Measurements from ENCODE around the gene GSS. TPM values are rescaled to one million over a fixed set of nuclear protein-coding genes. Genes with fewer than 3 reads are reported as not detected.
"Not testable (repeated sequence)": the region's sequence is repeated elsewhere in the genome, so short reads cannot be mapped to it uniquely, and the experiment has no call there.

Gene GSS
- total RNA-seq, 2 experiments from 2014 or later = 58.7 to 59.5 TPM

DNA sequence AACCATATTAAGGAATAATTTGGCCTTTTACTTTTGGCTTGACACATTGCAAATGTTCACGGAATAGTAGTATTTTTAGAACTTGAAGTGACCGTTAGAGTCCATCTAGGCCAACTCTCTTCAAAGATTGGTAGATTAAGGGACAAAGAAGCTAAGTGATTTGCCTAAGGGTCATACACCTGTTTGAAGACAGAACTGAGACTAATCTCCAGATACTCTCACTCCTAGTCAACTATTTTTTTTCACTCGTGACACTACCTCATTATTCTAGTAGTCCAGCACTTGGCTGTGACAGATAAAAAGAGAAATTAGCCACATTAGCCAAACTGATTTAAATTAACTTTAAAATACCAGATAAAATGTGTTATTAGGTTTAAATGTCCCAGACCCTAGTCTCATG is 68.6 kb downstream of the GSS start:
- no peak overlapping the region for H3K4me3 Mint-ChIP-seq
- no peak for ATAC-seq
- H3K36me3 Mint-ChIP-seq (ENCODE audit: low read depth) = peaks cover 21% of the 10 kb centered on the region

DNA sequence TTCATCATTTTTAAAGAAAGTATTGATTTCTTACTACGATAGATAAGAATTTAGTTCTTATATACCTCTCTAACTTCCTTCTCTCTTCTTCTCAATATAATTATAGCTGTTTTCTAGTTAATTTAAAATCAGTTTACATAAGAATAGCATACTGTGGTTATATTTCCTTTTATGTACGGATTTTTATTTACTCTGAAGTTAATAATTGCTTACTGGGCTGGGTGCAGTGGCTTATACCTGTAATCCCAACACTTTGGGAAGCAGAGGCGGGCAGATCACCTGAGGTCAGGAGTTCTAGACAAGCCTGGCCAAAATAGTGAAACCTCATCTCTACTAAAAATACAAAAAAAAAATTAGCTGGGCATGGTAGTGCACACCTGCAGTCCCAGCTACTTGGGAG is 69.5 kb downstream of the GSS start:
- POLR2A ChIA-PET = no interaction called here
- intact Hi-C loops (cut with DNase I, micrococcal nuclease) = no loop called here
- DNase-seq (no peak), ATAC-seq (no peak)
- Mint-ChIP-seq H3K36me3 (ENCODE audit: low read depth) (peaks cover 21% of the 10 kb centered on the region), H3K4me3 (no peak overlapping the region), H3K4me1 (peaks cover 33% of the 10 kb centered on the region), H3K9me3 (ENCODE audit: low read depth) (no peaks in the 10 kb centered on the region), H3K27ac (no peak overlapping the region), H3K27me3 (no peaks in the 10 kb centered on the region)
- CTCF ChIA-PET = interaction anchor here (0.9 to 1.3 kb wide), 2 partner anchors 12 to 55 kb away, joined by 3 to 4 read pairs; no protein-coding TSS in a partner anchor

More for the DNA sequence above, 68.6 kb downstream of the GSS start:
- no peaks in the 10 kb centered on the region for H3K9me3 Mint-ChIP-seq (ENCODE audit: low read depth)
- ChIA-PET POLR2A (interaction anchor here (0.5 kb wide), 1 partner anchor 97 kb away, joined by 5 read pairs; no protein-coding TSS in a partner anchor), CTCF (interaction anchor here (0.7 to 1.3 kb wide), 4 partner anchors 13 to 258 kb away, joined by 3 to 4 read pairs (median 3); no protein-coding TSS in a partner anchor)
- no peak overlapping the region for H3K27ac Mint-ChIP-seq
- intact Hi-C loops (cut with DNase I, micrococcal nuclease) = no loop called here
- H3K4me1 Mint-ChIP-seq = peaks cover 42% of the 10 kb centered on the region
- no peaks in the 10 kb centered on the region for H3K27me3 Mint-ChIP-seq
- DNase-seq = no peak

DNA sequence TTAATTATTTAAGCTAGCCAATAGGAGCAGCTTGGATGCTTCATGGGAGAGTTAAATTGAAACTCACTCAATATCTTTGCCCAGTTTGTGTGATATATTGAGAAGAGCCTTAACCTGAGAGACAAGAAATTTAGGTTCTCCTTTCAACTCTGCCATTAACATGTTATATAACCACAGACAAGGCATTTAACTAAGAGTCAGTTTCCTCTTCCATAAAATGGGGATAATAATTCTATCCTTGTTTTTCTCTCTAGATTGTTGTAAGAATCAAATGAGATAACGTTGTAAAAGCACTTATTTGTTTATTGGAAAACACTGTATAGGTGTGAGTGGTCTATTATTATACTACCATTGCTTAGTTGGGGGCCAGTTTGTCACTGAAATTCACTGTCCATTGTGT is 71.3 kb downstream of the GSS start:
- Mint-ChIP-seq H3K4me1 (peaks cover 18% of the 10 kb centered on the region), H3K27me3 (no peaks in the 10 kb centered on the region), H3K9me3 (ENCODE audit: low read depth) (no peaks in the 10 kb centered on the region), H3K4me3 (no peak overlapping the region), H3K36me3 (ENCODE audit: low read depth) (peaks cover 19% of the 10 kb centered on the region), H3K27ac (no peak overlapping the region)
- ATAC-seq (no peak), DNase-seq (no peak)
- CTCF ChIA-PET = interaction anchor here (2.3 kb wide), 1 partner anchor 10 kb away, joined by 8 read pairs; no protein-coding TSS in a partner anchor
- POLR2A ChIA-PET = no interaction called here
- intact Hi-C loops (cut with DNase I, micrococcal nuclease) = no loop called here

DNA sequence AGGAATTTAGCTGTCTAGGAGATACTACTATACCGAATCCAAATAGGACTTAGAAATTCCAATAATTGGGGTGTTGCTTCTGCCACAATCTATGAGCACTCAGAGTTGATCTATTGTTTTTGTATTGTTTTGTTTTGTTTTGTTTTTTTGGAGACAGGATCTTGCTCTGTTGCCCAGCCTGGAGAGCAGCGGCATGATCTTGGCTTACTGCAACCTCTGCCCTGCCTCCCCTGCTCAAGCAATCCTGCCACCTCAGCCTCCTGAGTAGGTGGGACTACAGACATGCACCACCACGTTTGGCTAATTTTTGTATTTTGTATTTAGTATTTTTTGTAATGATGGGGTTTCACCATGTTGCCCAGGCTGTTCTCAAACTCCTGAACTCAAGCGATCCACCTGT is 71.8 kb downstream of the GSS start:
- Mint-ChIP-seq H3K4me3 (no peak overlapping the region), H3K27ac (peak overlapping the region; percentile 2), H3K9me3 (ENCODE audit: low read depth) (no peaks in the 10 kb centered on the region), H3K36me3 (ENCODE audit: low read depth) (peaks cover 19% of the 10 kb centered on the region), H3K27me3 (no peaks in the 10 kb centered on the region), H3K4me1 (peaks cover 20% of the 10 kb centered on the region)
- intact Hi-C loops (cut with DNase I, micrococcal nuclease) = no loop called here
- ChIA-PET POLR2A (no interaction called here), CTCF (interaction anchor here (2.3 kb wide), 1 partner anchor 9 kb away, joined by 8 read pairs; no protein-coding TSS in a partner anchor)
- no peak for DNase-seq
- no peak for ATAC-seq

DNA sequence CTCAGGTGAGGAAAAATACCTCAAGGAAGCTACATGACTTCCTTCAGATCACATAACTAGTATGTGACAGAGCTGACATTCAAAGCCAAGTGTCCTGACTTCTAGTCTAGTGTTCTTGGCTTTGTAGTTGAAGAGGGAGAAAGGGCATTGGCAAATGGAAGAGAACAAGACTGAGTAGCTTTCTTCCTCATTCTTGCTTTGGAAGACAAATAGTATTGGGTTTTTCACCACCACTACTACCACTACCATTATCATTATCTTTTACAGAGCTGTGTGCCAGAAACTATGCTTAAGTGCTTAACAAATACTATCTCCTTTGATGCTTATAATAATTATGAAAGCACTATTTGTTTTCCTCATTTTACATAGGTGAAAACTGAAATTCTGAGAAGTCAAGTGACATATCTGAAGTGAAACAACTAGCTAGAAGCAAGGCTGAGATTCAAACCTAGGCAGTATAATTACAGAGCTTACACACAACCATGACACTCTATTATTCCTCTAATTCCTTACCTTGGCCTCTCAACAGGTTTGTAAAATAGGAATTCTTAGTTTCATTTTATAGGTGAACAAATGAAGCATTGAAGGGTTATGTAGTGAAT is 72.4 kb downstream of the GSS start:
- ATAC-seq (peak; percentile 64), DNase-seq (no peak)
- POLR2A ChIA-PET = no interaction called here
- no peaks in the 10 kb centered on the region for H3K9me3 Mint-ChIP-seq (ENCODE audit: low read depth)
- H3K27me3 Mint-ChIP-seq = no peaks in the 10 kb centered on the region
- H3K27ac Mint-ChIP-seq = peak overlapping the region; percentile 40
- H3K4me1 Mint-ChIP-seq = peaks cover 16% of the 10 kb centered on the region
- no peak overlapping the region for H3K4me3 Mint-ChIP-seq
- intact Hi-C loops (cut with DNase I, micrococcal nuclease) = no loop called here
- CTCF ChIA-PET = interaction anchor here (0.6 to 2.3 kb wide), 4 partner anchors 9 to 1429 kb away, joined by 3 to 8 read pairs (median 4); no protein-coding TSS in a partner anchor
- peaks cover 19% of the 10 kb centered on the region for H3K36me3 Mint-ChIP-seq (ENCODE audit: low read depth)

DNA sequence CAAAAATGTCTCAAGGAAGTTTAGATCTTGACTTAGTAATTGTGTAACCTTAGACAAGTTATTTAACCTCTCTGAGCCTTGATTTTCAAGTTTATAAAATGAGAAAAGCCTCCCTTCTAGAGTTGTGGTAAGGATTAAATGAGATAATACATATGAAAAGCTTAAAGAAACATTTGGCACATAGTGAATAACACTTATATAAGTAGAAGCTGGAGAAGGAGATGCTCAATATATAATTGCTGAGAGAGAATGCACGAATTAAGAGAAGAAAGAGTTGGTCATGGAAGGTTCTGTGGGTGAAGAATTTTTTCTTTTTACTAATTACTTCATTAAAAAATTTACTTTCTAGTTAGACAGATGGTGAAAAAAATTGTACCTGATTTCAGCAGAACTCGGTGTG is 73.9 kb downstream of the GSS start:
- DNase-seq = no peak
- ChIA-PET POLR2A (no interaction called here), CTCF (no interaction called here)
- Mint-ChIP-seq H3K36me3 (ENCODE audit: low read depth) (peaks cover 16% of the 10 kb centered on the region), H3K4me1 (peaks cover 21% of the 10 kb centered on the region), H3K4me3 (no peak overlapping the region), H3K27me3 (no peaks in the 10 kb centered on the region), H3K9me3 (ENCODE audit: low read depth) (no peaks in the 10 kb centered on the region), H3K27ac (no peak overlapping the region)
- ATAC-seq = no peak
- intact Hi-C loops (cut with DNase I, micrococcal nuclease) = no loop called here

DNA sequence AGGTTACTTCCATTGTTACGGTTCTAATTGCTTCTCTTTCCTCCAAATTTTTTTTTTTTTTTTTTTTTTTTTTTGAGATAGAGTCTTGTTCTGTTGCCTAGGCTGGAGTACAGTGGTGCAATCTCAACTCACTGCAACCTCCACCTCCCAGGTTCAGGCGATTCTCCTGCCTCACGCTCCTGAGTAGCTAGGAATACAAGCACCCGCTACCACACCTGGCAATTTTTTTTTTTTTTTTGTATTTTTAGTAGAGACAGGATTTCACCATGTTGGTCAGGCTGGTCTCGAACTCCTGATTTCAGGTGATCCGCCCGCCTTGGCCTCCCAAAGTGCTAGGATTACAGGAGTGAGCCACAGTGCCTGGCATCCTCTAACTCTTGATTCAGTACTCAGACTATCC is 74.6 kb downstream of the GSS start:
- H3K9me3 Mint-ChIP-seq (ENCODE audit: low read depth); intact Hi-C loops (cut with DNase I, micrococcal nuclease); H3K4me3 Mint-ChIP-seq; H3K27me3 Mint-ChIP-seq; H3K27ac Mint-ChIP-seq; DNase-seq; ATAC-seq: not testable (repeated sequence)
- peaks cover 16% of the 10 kb centered on the region for H3K36me3 Mint-ChIP-seq (ENCODE audit: low read depth)
- ChIA-PET POLR2A (interaction anchor here (0.7 kb wide), 1 partner anchor 12 kb away, joined by 7 read pairs; no protein-coding TSS in a partner anchor), CTCF (interaction anchor here (1.8 kb wide), 1 partner anchor 9 kb away, joined by 6 read pairs; no protein-coding TSS in a partner anchor)
- peaks cover 24% of the 10 kb centered on the region for H3K4me1 Mint-ChIP-seq

DNA sequence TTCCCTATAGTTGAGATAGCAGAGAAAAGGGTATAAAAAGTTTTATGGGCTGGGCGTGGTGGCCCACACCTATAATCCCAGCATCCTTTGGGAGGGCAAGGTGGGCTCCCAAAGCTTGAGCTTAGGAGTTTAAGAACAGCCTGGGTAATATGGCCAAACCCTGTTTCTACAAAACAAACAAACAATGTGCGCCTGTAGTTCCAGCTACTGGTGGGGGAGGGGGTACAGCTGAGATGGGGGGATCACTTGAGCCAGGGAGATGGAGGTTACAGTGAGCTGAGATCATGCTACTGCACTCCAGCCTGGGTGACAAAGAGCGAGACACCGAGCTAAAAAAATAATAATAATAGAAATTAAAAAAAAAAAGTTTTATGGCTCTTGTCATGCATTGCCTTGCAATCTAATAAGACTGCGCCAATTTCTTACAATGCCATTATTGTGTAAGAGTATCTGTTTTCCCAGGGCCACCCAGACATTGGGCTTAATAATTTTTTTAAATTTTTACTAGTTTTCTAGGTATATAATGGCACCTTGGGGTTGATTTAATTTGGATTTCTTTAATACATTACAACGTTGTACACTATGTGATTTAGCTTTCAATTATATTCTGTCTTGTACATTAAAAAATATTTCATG is 75.3 kb downstream of the GSS start:
- intact Hi-C loops (cut with DNase I, micrococcal nuclease) = no loop called here
- no peaks in the 10 kb centered on the region for H3K9me3 Mint-ChIP-seq (ENCODE audit: low read depth)
- no peak overlapping the region for H3K27ac Mint-ChIP-seq
- no peak for ATAC-seq
- H3K36me3 Mint-ChIP-seq (ENCODE audit: low read depth) = peaks cover 16% of the 10 kb centered on the region
- H3K4me1 Mint-ChIP-seq = peaks cover 30% of the 10 kb centered on the region
- no peak overlapping the region for H3K4me3 Mint-ChIP-seq
- ChIA-PET POLR2A (interaction anchor here (0.7 kb wide), 1 partner anchor 12 kb away, joined by 7 read pairs; no protein-coding TSS in a partner anchor), CTCF (interaction anchor here (0.6 to 1.8 kb wide), 4 partner anchors 8 to 73 kb away, joined by 3 to 6 read pairs (median 3); no protein-coding TSS in a partner anchor)
- H3K27me3 Mint-ChIP-seq = no peaks in the 10 kb centered on the region
- DNase-seq = no peak

Small RNAs within 50 kb of the gene (microRNA-seq; reads per million reads assigned to microRNA genes)
- gene MIR499A (ENCODE audit: borderline replicate concordance) (not detected), gene MIR499B (ENCODE audit: borderline replicate concordance) (not detected)

Other genes with a start within 250 kb of the GSS start
- gene NCOA6, start 130.2 kb downstream of the GSS start, total RNA-seq = 10 to 100 TPM; 20.3 to 31.1 TPM
- gene GGT7, start 83.0 kb downstream of the GSS start, total RNA-seq = 10 to 100 TPM; 12.7 to 15.0 TPM
- gene ACSS2, start 79.2 kb downstream of the GSS start, total RNA-seq = 10 to 100 TPM; 29.9 to 35.1 TPM
- gene MYH7B, start 62 bp upstream of the GSS start, total RNA-seq = under 1 TPM; 0.23 to 0.40 TPM
- gene TRPC4AP, start 137.0 kb upstream of the GSS start, total RNA-seq = 10 to 100 TPM; 36.0 to 39.6 TPM
- 10 to 100 TPM; 16.5 to 18.2 TPM for gene EDEM2, start 191.5 kb upstream of the GSS start, total RNA-seq
- gene PROCR, start 216.3 kb upstream of the GSS start, total RNA-seq = 1 to 10 TPM in 1 of 2 experiments, under 1 TPM in 1; 0.87 to 1.2 TPM

Data from activated CD4-positive, alpha-beta T cell treated with anti-CD3 and anti-CD28 coated beads for 36 hours (primary cell).